ENCODE results near the gene UTRN.

UTRN gene

DNA sequence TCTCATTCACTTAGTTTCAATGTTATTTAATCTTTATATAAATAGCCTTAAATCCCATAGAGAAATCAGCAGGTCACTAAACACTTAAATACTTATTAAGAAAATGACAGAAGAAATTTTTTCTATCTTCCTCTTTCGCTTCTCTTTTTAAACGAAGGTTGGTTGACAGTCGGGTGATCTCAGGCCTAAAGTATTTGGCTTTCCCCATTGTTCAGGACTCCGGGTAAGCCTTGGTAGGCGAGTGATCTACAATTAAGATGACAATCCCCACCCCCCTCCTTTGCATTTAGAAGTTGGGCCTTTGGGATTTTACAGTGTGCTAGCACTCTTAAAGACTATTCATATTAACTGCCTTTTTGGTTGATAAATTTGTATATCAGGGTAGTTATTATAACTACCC lies 19.7 kb upstream of the UTRN start:
- Histone ChIP-seq H3K14ac (ENCODE audit: low read length in 2 of 2) (no peak overlapping the region), H4K8ac (ENCODE audit: low read length) (no peak overlapping the region), H2BK15ac (ENCODE audit: low read depth, poor library complexity, severe bottlenecking) (no peak overlapping the region), H3K9me3 (ENCODE audit: control insufficient read depth, low read length) (no peaks in the 10 kb centered on the region), H4K91ac (ENCODE audit: low read length) (no peak overlapping the region), H3K4me2 (ENCODE audit: low read length, poor library complexity, severe bottlenecking) (no peak overlapping the region), H3K4me3 (ENCODE audit: insufficient read depth in 1 of 2, low read depth in 1 of 2, low read length in 2 of 2) (no peak overlapping the region), H3K9ac (ENCODE audit: low read length) (peak overlapping the region; percentile 57), H2BK12ac (ENCODE audit: low read length in 2 of 2) (no peak overlapping the region), H2BK120ac (ENCODE audit: low read depth, low read length) (no peak overlapping the region), H2AFZ (ENCODE audit: low read depth, low read length) (no peak overlapping the region), H3K23ac (ENCODE audit: low read length in 2 of 2) (no peak overlapping the region), H3K27me3 (ENCODE audit: control insufficient read depth in 1 of 2, insufficient read depth in 1 of 2, low read length in 2 of 2) (no peaks in the 10 kb centered on the region), H2AK5ac (ENCODE audit: low read length, severe bottlenecking) (no peak overlapping the region), H3K27ac (ENCODE audit: low read length, poor library complexity, severe bottlenecking) (peak overlapping the region; percentile 84), H3K79me1 (replicated peaks; ENCODE audit: low read length, poor library complexity, severe bottlenecking) (peaks cover 3% of the 10 kb centered on the region), H3K18ac (ENCODE audit: low read depth in 1 of 2, low read length in 2 of 2) (no peak overlapping the region), H3K4me1 (ENCODE audit: control insufficient read depth, insufficient read depth, low read depth, low read length) (peaks cover 6% of the 10 kb centered on the region), H2BK5ac (ENCODE audit: low read depth, low read length, poor library complexity, severe bottlenecking) (no peak overlapping the region), H3K36me3 (ENCODE audit: control insufficient read depth in 1 of 2, insufficient read depth in 2 of 2, low read depth in 1 of 2, low read length in 2 of 2) (no peaks in the 10 kb centered on the region), H3K4ac (ENCODE audit: low read depth in 1 of 2, low read length in 2 of 2) (no peak overlapping the region)
- no CpG with 5 or more reads among the region's 5 CpGs for WGBS
- peak; percentile 76 for DNase-seq

DNA sequence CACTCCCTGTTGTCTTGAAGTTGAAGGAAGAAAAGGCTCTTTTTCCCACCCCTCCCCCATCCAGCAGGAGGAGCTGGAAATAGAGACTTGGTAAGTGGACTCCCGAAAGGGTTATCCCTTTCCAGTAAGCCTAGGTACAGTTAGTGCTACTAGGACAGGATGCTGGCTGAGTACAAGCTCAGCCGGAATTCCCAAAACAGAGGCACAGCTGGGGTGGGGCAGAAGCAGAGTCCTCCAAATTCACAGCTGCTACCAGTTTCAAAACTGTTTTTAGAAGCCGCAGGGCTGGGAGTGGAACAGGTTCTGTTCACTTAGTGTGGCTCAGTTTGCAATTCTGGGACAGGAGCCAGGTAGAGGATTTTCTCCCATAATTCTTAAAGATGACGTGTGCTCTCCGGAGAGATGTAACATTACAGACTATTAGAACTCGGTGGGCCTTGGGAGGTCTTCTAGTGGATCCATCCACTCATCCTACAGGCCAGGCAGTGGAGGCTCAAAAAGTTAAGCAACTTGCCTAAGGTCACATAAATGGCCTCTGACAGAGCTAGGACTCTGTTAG lies 19.0 kb upstream of the UTRN start:
- Histone ChIP-seq H3K4me1 (ENCODE audit: control insufficient read depth, insufficient read depth, low read depth, low read length) (peaks cover 6% of the 10 kb centered on the region), H4K8ac (ENCODE audit: low read length) (peak overlapping the region; percentile 70), H3K79me1 (replicated peaks; ENCODE audit: low read length, poor library complexity, severe bottlenecking) (peaks cover 3% of the 10 kb centered on the region), H2AFZ (ENCODE audit: low read depth, low read length) (peak overlapping the region; percentile 51), H3K36me3 (ENCODE audit: control insufficient read depth in 1 of 2, insufficient read depth in 2 of 2, low read depth in 1 of 2, low read length in 2 of 2) (no peaks in the 10 kb centered on the region), H3K4me3 (ENCODE audit: insufficient read depth in 1 of 2, low read depth in 1 of 2, low read length in 2 of 2) (peak overlapping the region in 1 of 2 experiments; percentile 26), H3K4ac (ENCODE audit: low read depth in 1 of 2, low read length in 2 of 2) (no peak overlapping the region), H3K27ac (ENCODE audit: low read length, poor library complexity, severe bottlenecking) (peak overlapping the region; percentile 84), H3K4me2 (ENCODE audit: low read length, poor library complexity, severe bottlenecking) (peak overlapping the region; percentile 37), H3K9ac (ENCODE audit: low read length) (peak overlapping the region; percentile 42), H3K9me3 (ENCODE audit: control insufficient read depth, low read length) (no peaks in the 10 kb centered on the region), H3K23ac (ENCODE audit: low read length in 2 of 2) (no peak overlapping the region), H2BK5ac (ENCODE audit: low read depth, low read length, poor library complexity, severe bottlenecking) (no peak overlapping the region), H2BK12ac (ENCODE audit: low read length in 2 of 2) (peak overlapping the region in 1 of 2 experiments; percentile 60), H2AK5ac (ENCODE audit: low read length, severe bottlenecking) (peak overlapping the region; percentile 88), H3K27me3 (ENCODE audit: control insufficient read depth in 1 of 2, insufficient read depth in 1 of 2, low read length in 2 of 2) (no peaks in the 10 kb centered on the region), H3K18ac (ENCODE audit: low read depth in 1 of 2, low read length in 2 of 2) (peak overlapping the region; percentile 34 to 41), H2BK120ac (ENCODE audit: low read depth, low read length) (peak overlapping the region; percentile 80), H4K91ac (ENCODE audit: low read length) (no peak overlapping the region), H3K14ac (ENCODE audit: low read length in 2 of 2) (no peak overlapping the region), H2BK15ac (ENCODE audit: low read depth, poor library complexity, severe bottlenecking) (peak overlapping the region; percentile 40)
- peak; percentile 51 for DNase-seq
- WGBS, result 40% methylated on average over 6 of the region's 6 CpGs

DNA sequence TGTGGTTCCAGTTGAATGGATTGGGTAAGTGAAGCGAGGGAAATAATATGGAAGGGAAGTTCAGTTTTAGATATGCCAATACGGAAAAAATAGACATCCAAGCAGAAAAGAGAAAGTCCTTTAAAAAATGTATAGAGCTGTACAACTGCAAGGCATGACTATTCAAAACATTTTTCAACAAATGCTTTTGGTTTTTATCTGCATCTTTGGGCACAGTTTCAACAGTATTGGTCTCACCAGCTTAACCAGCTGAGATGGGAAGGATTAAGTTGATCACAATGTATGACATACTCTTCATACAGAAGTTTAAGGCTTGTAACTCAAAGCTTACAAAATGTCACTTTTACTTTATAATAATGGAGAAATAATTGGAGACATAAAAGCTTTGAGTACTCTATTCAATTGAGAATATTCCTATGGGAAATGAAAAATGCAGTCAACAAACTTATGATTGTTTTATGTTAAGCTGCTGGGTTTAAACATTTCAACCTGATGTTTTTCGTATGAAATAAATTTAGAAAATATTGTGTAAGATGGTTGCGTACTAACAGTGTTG lies 16.3 kb upstream of the UTRN start:
- Histone ChIP-seq H4K91ac (ENCODE audit: low read length) (no peak overlapping the region), H2BK15ac (ENCODE audit: low read depth, poor library complexity, severe bottlenecking) (no peak overlapping the region)
- no peak for DNase-seq

DNA sequence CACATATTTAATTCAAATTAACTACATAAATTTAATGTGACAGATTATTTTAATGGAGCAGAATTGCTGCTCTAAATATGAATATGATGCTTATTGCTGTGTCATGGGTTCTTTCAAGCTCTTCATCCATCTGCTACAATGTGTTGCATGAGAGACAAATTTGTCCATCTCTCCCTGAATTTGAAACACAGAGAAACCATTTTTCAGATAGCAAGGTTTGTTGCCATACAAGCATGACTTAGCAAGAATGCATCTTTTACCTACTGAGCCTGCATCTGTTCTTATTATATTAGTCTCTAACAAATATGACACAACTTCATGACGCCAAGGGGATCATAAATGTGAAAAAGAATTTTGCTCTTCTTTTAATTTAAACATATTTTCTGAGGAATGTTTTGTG lies 8.0 kb upstream of the UTRN start:
- no peak overlapping the region for H2BK120ac ChIP-seq (ENCODE audit: low read depth, low read length)
- H3K4me2 ChIP-seq (ENCODE audit: low read length, poor library complexity, severe bottlenecking), result no peak overlapping the region
- WGBS, result no CpG with 5 or more reads among the region's 1 CpG
- DNase-seq, result no peak
- no peak overlapping the region for H2BK12ac ChIP-seq (ENCODE audit: low read length in 2 of 2)
- H2BK15ac ChIP-seq (ENCODE audit: low read depth, poor library complexity, severe bottlenecking), result no peak overlapping the region
- no peak overlapping the region for H3K9ac ChIP-seq (ENCODE audit: low read length)
- peaks cover 11% of the 10 kb centered on the region for H3K79me1 ChIP-seq (replicated peaks; ENCODE audit: low read length, poor library complexity, severe bottlenecking)
- no peak overlapping the region for H4K8ac ChIP-seq (ENCODE audit: low read length)
- no peak overlapping the region for H2AK5ac ChIP-seq (ENCODE audit: low read length, severe bottlenecking)
- H3K4ac ChIP-seq (ENCODE audit: low read depth in 1 of 2, low read length in 2 of 2), result no peak overlapping the region
- H2AFZ ChIP-seq (ENCODE audit: low read depth, low read length), result no peak overlapping the region
- H3K23ac ChIP-seq (ENCODE audit: low read length in 2 of 2), result no peak overlapping the region
- H3K4me1 ChIP-seq (ENCODE audit: control insufficient read depth, insufficient read depth, low read depth, low read length), result no peaks in the 10 kb centered on the region
- no peak overlapping the region for H3K27ac ChIP-seq (ENCODE audit: low read length, poor library complexity, severe bottlenecking)
- H4K91ac ChIP-seq (ENCODE audit: low read length), result no peak overlapping the region
- H3K9me3 ChIP-seq (ENCODE audit: control insufficient read depth, low read length), result no peaks in the 10 kb centered on the region
- no peak overlapping the region for H3K18ac ChIP-seq (ENCODE audit: low read depth in 1 of 2, low read length in 2 of 2)
- H3K4me3 ChIP-seq (ENCODE audit: insufficient read depth in 1 of 2, low read depth in 1 of 2, low read length in 2 of 2), result no peak overlapping the region
- no peaks in the 10 kb centered on the region for H3K27me3 ChIP-seq (ENCODE audit: control insufficient read depth in 1 of 2, insufficient read depth in 1 of 2, low read length in 2 of 2)
- no peak overlapping the region for H3K14ac ChIP-seq (ENCODE audit: low read length in 2 of 2)
- H3K36me3 ChIP-seq (ENCODE audit: control insufficient read depth in 1 of 2, insufficient read depth in 2 of 2, low read depth in 1 of 2, low read length in 2 of 2), result no peaks in the 10 kb centered on the region
- H2BK5ac ChIP-seq (ENCODE audit: low read depth, low read length, poor library complexity, severe bottlenecking), result no peak overlapping the region

More for the DNA sequence above, 16.3 kb upstream of the UTRN start:
- no peak overlapping the region for H2AFZ ChIP-seq (ENCODE audit: low read depth, low read length)
- no peak overlapping the region for H3K9ac ChIP-seq (ENCODE audit: low read length)
- no peak overlapping the region for H3K27ac ChIP-seq (ENCODE audit: low read length, poor library complexity, severe bottlenecking)
- H2AK5ac ChIP-seq (ENCODE audit: low read length, severe bottlenecking), result no peak overlapping the region
- no peak overlapping the region for H2BK120ac ChIP-seq (ENCODE audit: low read depth, low read length)
- H3K14ac ChIP-seq (ENCODE audit: low read length in 2 of 2), result no peak overlapping the region
- no peak overlapping the region for H3K23ac ChIP-seq (ENCODE audit: low read length in 2 of 2)
- H3K18ac ChIP-seq (ENCODE audit: low read depth in 1 of 2, low read length in 2 of 2), result no peak overlapping the region
- peaks cover 4% of the 10 kb centered on the region for H3K4me1 ChIP-seq (ENCODE audit: control insufficient read depth, insufficient read depth, low read depth, low read length)
- H3K79me1 ChIP-seq (replicated peaks; ENCODE audit: low read length, poor library complexity, severe bottlenecking), result peaks cover 6% of the 10 kb centered on the region
- no peak overlapping the region for H2BK12ac ChIP-seq (ENCODE audit: low read length in 2 of 2)
- no peaks in the 10 kb centered on the region for H3K27me3 ChIP-seq (ENCODE audit: control insufficient read depth in 1 of 2, insufficient read depth in 1 of 2, low read length in 2 of 2)
- no peak overlapping the region for H3K4me3 ChIP-seq (ENCODE audit: insufficient read depth in 1 of 2, low read depth in 1 of 2, low read length in 2 of 2)
- no peak overlapping the region for H2BK5ac ChIP-seq (ENCODE audit: low read depth, low read length, poor library complexity, severe bottlenecking)
- H4K8ac ChIP-seq (ENCODE audit: low read length), result no peak overlapping the region
- no peaks in the 10 kb centered on the region for H3K9me3 ChIP-seq (ENCODE audit: control insufficient read depth, low read length)
- no peak overlapping the region for H3K4ac ChIP-seq (ENCODE audit: low read depth in 1 of 2, low read length in 2 of 2)
- 97% methylated on average over 3 of the region's 4 CpGs for WGBS
- no peaks in the 10 kb centered on the region for H3K36me3 ChIP-seq (ENCODE audit: control insufficient read depth in 1 of 2, insufficient read depth in 2 of 2, low read depth in 1 of 2, low read length in 2 of 2)
- H3K4me2 ChIP-seq (ENCODE audit: low read length, poor library complexity, severe bottlenecking), result no peak overlapping the region

All from mesenchymal stem cell (in vitro differentiated cells and primary cell).